OCI-LY7 (cell line): ENCODE measurements around the gene GPHN. TPM values are rescaled to one million over a fixed set of nuclear protein-coding genes. Genes with fewer than 3 reads are reported as not detected.

Source experiments
- BruUV-seq: library from RNA; stranded (reverse); fragments of 400-500 nt; replicated peaks from 2 replicates; lab custom pipeline; 2021; lab: Mats Ljungman, UMichigan
- CTCF ChIA-PET: fragments of 300-600 bp; sonication (Branson Sonifier 250); formaldehyde crosslinking; loops from one replicate; lab custom pipeline; 2022; ENCODE audit warnings: antibody characterized with exemption; ENCODE audit not compliant: unreplicated experiment; lab: Charles Lee
- POLR2A ChIA-PET: fragments of 300-600 bp; sonication (Branson Sonifier 250); formaldehyde crosslinking; loops from one replicate; lab custom pipeline; 2022; ENCODE audit warnings: antibody characterized with exemption; lab: Charles Lee
- DNase-seq: peaks from one replicate; pipeline ENCODE4 v3.0.0-alpha.2; 2015; ENCODE audit warnings: low spot score
- H2AFZ ChIP-seq: fragments of 200-600 bp; sonication (generic), shearing (Covaris generic); 2 replicates; pipeline ENCODE4 v1.6.1; 2014; ENCODE audit warnings: mild to moderate bottlenecking, antibody characterized with exemption, low read length, moderate library complexity
- H3K27ac ChIP-seq: fragments of 200-600 bp; sonication (generic); 2 replicates; pipeline ENCODE4 v1.5.1; 2014; ENCODE audit warnings: mixed run types, low read depth, mild to moderate bottlenecking, moderate library complexity, low read length, inconsistent platforms; ENCODE audit not compliant: poor library complexity, severe bottlenecking
- H3K36me3 ChIP-seq: fragments of 200-600 bp; sonication (generic); 2 replicates; pipeline ENCODE4 v1.6.1; 2014; ENCODE audit warnings: mild to moderate bottlenecking, antibody characterized with exemption, low read length, moderate library complexity, mixed read lengths; ENCODE audit not compliant: insufficient read depth
- H3K4me1 ChIP-seq: fragments of 200-600 bp; sonication (generic); 2 replicates; pipeline ENCODE4 v1.5.1; 2014; ENCODE audit warnings: mild to moderate bottlenecking, low read length; ENCODE audit not compliant: insufficient read depth, poor library complexity, severe bottlenecking
- H3K4me2 ChIP-seq: fragments of 200-600 bp; sonication (generic); 2 replicates; pipeline ENCODE4 v1.6.1; 2014; ENCODE audit warnings: mild to moderate bottlenecking, low read length
- H3K4me3 ChIP-seq: fragments of 200-600 bp; sonication (generic); 2 replicates; pipeline ENCODE4 v1.5.1; 2014; ENCODE audit warnings: mild to moderate bottlenecking, low read depth, low read length; ENCODE audit not compliant: poor library complexity, severe bottlenecking
- H3K79me2 ChIP-seq: fragments of 200-600 bp; sonication (generic); 2 replicates; pipeline ENCODE4 v1.6.1; 2016; ENCODE audit warnings: low read depth, mild to moderate bottlenecking, low read length, moderate library complexity, mixed read lengths; ENCODE audit not compliant: insufficient read depth
- H3K9me2 ChIP-seq: fragments of 200-600 bp; sonication (generic); 2 replicates; pipeline ENCODE4 v1.6.1; 2016; ENCODE audit warnings: mild to moderate bottlenecking, low read length, mixed read lengths; ENCODE audit not compliant: insufficient read depth
- H3K9me3 ChIP-seq: fragments of 200-600 bp; sonication (generic); 2 replicates; pipeline ENCODE4 v1.6.1; 2014; ENCODE audit warnings: mild to moderate bottlenecking, mixed run types, low read length, mixed read lengths
- H4K20me1 ChIP-seq: fragments of 200-600 bp; sonication (generic); 2 replicates; pipeline ENCODE4 v1.6.1; 2014; ENCODE audit warnings: mild to moderate bottlenecking, antibody characterized with exemption, low read length, moderate library complexity, mixed read lengths; ENCODE audit not compliant: insufficient read depth
- CTCF ChIP-seq: fragments of 200-600 bp; sonication (generic); conservative IDR thresholded peaks from 2 replicates; pipeline ENCODE4 v1.5.1; 2014; ENCODE audit warnings: mild to moderate bottlenecking, antibody characterized with exemption, low read length, moderate library complexity, mixed read lengths
- EZH2phosphoT487 ChIP-seq: fragments of 200-600 bp; sonication (generic); IDR thresholded peaks from 2 replicates; pipeline ENCODE4 v1.6.1; 2018; ENCODE audit warnings: low read depth, borderline replicate concordance, mild to moderate bottlenecking, mixed run types, antibody characterized with exemption, low read length, moderate library complexity, mixed read lengths
- intact Hi-C: fragments of 100-400 bp; cut with micrococcal nuclease; formaldehyde crosslinking; loops from one replicate; pipeline ENCODE4 v1.10.0; 2022; ENCODE audit not compliant: unreplicated experiment
- total RNA-seq, 2 experiments: library from RNA; depleted of rRNA in 1 of 2; stranded (reverse); fragments of >200 nt in 1 of 2; shearing (Covaris generic) in 1 of 2; gene quantifications; 2 replicates each; pipeline ENCODE4 v1.2.3, GENCODE V29; 2014 to 2022

Gene GPHN
- total RNA-seq, 2 experiments from 2014 or later = not detected

DNA sequence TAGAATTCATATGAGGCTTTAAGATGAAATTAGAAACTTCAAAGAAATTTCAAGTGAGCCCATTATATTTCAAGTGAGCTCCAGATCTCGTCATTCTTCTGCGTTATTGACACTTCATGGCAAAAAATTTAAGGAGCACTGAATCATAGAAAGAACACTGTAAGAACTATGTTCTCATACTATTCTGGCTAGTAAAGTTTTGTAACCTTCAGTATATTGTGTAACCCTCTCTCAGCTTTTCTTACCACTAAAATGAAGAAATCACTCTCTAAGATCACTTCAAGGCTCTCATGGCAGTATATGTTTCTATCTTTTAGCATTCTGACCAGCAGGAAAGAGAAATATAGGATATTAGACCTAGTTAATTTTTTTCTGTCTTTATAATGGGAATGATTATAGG is 6.3 kb downstream of the GPHN start:
- Histone ChIP-seq H3K9me3 (no peaks in the 10 kb centered on the region), H3K79me2 (no peaks in the 10 kb centered on the region), H3K36me3 (no peaks in the 10 kb centered on the region), H4K20me1 (no peaks in the 10 kb centered on the region), H3K9me2 (no peaks in the 10 kb centered on the region), H3K4me2 (no peak overlapping the region), H3K4me1 (no peaks in the 10 kb centered on the region), H3K27ac (no peak overlapping the region), H3K4me3 (no peak overlapping the region), H2AFZ (no peak overlapping the region)
- POLR2A ChIA-PET = interaction anchor here (0.6 kb wide), 1 partner anchor 12 kb away, joined by 3 read pairs; no protein-coding TSS in a partner anchor
- CTCF ChIA-PET = no interaction called here
- intact Hi-C loops = no loop called here
- DNase-seq = no peak
- no TSS peak for BruUV-seq
- TF ChIP-seq EZH2phosphoT487 (no peak), CTCF (no peak)

- H3K27ac ChIP-seq = no peak overlapping the region
- no peaks in the 10 kb centered on the region for H4K20me1 ChIP-seq
- intact Hi-C loops = no loop called here
- no TSS peak for BruUV-seq
- TF ChIP-seq CTCF = no peak
- H3K4me3 ChIP-seq = no peak overlapping the region
- H3K9me2 ChIP-seq = no peaks in the 10 kb centered on the region
- no peak overlapping the region for H3K4me2 ChIP-seq
- DNase-seq = no peak
- CTCF ChIA-PET = interaction anchor here (0.6 kb wide), 1 partner anchor 16 kb away, joined by 4 read pairs; no protein-coding TSS in a partner anchor
- H3K4me1 ChIP-seq = no peaks in the 10 kb centered on the region
- H2AFZ ChIP-seq = no peak overlapping the region
- H3K79me2 ChIP-seq = no peaks in the 10 kb centered on the region
- H3K36me3 ChIP-seq = no peaks in the 10 kb centered on the region
- no peaks in the 10 kb centered on the region for H3K9me3 ChIP-seq
- POLR2A ChIA-PET = interaction anchor here (0.7 kb wide), 1 partner anchor 499 kb away, joined by 3 read pairs; no protein-coding TSS in a partner anchor
Measured at GRCh38 chr14:66530526-66530925, 22.6 kb downstream of the GPHN start.

GRCh38 chr14:66539034-66539433 is 31.1 kb downstream of the GPHN start:
- no peak overlapping the region for H3K27ac ChIP-seq
- TF ChIP-seq CTCF (no peak), EZH2phosphoT487 (no peak)
- H3K9me2 ChIP-seq = no peaks in the 10 kb centered on the region
- H2AFZ ChIP-seq = no peak overlapping the region
- intact Hi-C loops = no loop called here
- POLR2A ChIA-PET = no interaction called here
- CTCF ChIA-PET = no interaction called here
- no peak for DNase-seq
- H4K20me1 ChIP-seq = no peaks in the 10 kb centered on the region
- H3K4me1 ChIP-seq = no peaks in the 10 kb centered on the region
- H3K4me2 ChIP-seq = no peak overlapping the region
- no TSS peak for BruUV-seq
- no peaks in the 10 kb centered on the region for H3K9me3 ChIP-seq
- no peaks in the 10 kb centered on the region for H3K36me3 ChIP-seq
- no peak overlapping the region for H3K4me3 ChIP-seq
- no peaks in the 10 kb centered on the region for H3K79me2 ChIP-seq
